ENCODE results near the gene HECW1. TPM values are rescaled to one million over a fixed set of nuclear protein-coding genes. Genes with fewer than 3 reads are reported as not detected.

The HECW1 gene
- total and polyA plus RNA-seq, 2 experiments from 2014 or later = 2.0 to 4.8 TPM

GRCh38 chr7:43362652-43363034, 250.2 kb downstream of the HECW1 start:
- DNase-seq = peak; percentile 34
- H3K9me3 ChIP-seq (ENCODE audit: low read depth) = no peaks in the 10 kb centered on the region
- H3K4me3 ChIP-seq = no peak overlapping the region
- no peaks in the 10 kb centered on the region for H3K4me1 ChIP-seq (ENCODE audit: insufficient read depth)
- H2AFZ ChIP-seq = no peak overlapping the region
- H3K27me3 ChIP-seq (replicated peaks; ENCODE audit: insufficient read depth) = no peaks in the 10 kb centered on the region
- H3K27ac ChIP-seq = no peak overlapping the region
- H3K79me2 ChIP-seq (ENCODE audit: insufficient read depth) = no peaks in the 10 kb centered on the region
- no peaks in the 10 kb centered on the region for H3F3A ChIP-seq (ENCODE audit: insufficient read depth)
- WGBS, 2 experiments (ENCODE audit: low coverage in 1 of 2, low lambda C conversion rate in 2 of 2, missing lambda C conversion rate in 2 of 2) = 49 to 51% methylated on average over 2 of the region's 2 CpGs
- H4K20me1 ChIP-seq (ENCODE audit: insufficient read depth) = no peaks in the 10 kb centered on the region
- H3K36me3 ChIP-seq (ENCODE audit: low read depth) = no peaks in the 10 kb centered on the region
- no peak overlapping the region for H3K4me2 ChIP-seq (ENCODE audit: unreplicated experiment)
- TF ChIP-seq EZH2phosphoT487 (IDR thresholded peaks at IDR 0.05; ENCODE audit: insufficient read depth, low read depth) (no peak), EZH2 (IDR thresholded peaks at IDR 0.05; ENCODE audit: insufficient read depth, poor library complexity, severe bottlenecking) (no peak)
- no peaks in the 10 kb centered on the region for H3K9me2 ChIP-seq (ENCODE audit: insufficient read depth)
- no peak overlapping the region for H3K9ac ChIP-seq
- in situ Hi-C loops (cut with MboI) = no loop called here

GRCh38 chr7:43363035-43363791, 250.8 kb downstream of the HECW1 start:
- DNase-seq = peak; percentile 64
- Histone ChIP-seq H3K36me3 (ENCODE audit: low read depth) (no peaks in the 10 kb centered on the region), H3K4me2 (ENCODE audit: unreplicated experiment) (no peak overlapping the region), H4K20me1 (ENCODE audit: insufficient read depth) (no peaks in the 10 kb centered on the region), H3K9ac (no peak overlapping the region), H3K79me2 (ENCODE audit: insufficient read depth) (no peaks in the 10 kb centered on the region), H3K27ac (no peak overlapping the region), H3K27me3 (replicated peaks; ENCODE audit: insufficient read depth) (no peaks in the 10 kb centered on the region), H3K4me1 (ENCODE audit: insufficient read depth) (no peaks in the 10 kb centered on the region), H3K9me2 (ENCODE audit: insufficient read depth) (no peaks in the 10 kb centered on the region), H3K9me3 (ENCODE audit: low read depth) (no peaks in the 10 kb centered on the region), H2AFZ (no peak overlapping the region), H3F3A (ENCODE audit: insufficient read depth) (no peaks in the 10 kb centered on the region), H3K4me3 (no peak overlapping the region)
- in situ Hi-C loops (cut with MboI) = no loop called here
- 79 to 85% methylated on average over 6 of the region's 6 CpGs for WGBS, 2 experiments (ENCODE audit: low coverage in 1 of 2, low lambda C conversion rate in 2 of 2, missing lambda C conversion rate in 2 of 2)
- TF ChIP-seq EZH2 (IDR thresholded peaks at IDR 0.05; ENCODE audit: insufficient read depth, poor library complexity, severe bottlenecking) (no peak), EZH2phosphoT487 (IDR thresholded peaks at IDR 0.05; ENCODE audit: insufficient read depth, low read depth) (no peak)

- H3K9me2 ChIP-seq (ENCODE audit: insufficient read depth) = no peaks in the 10 kb centered on the region
- no peaks in the 10 kb centered on the region for H3K4me1 ChIP-seq (ENCODE audit: insufficient read depth)
- H3K27me3 ChIP-seq (replicated peaks; ENCODE audit: insufficient read depth) = no peaks in the 10 kb centered on the region
- H3K79me2 ChIP-seq (ENCODE audit: insufficient read depth) = no peaks in the 10 kb centered on the region
- H2AFZ ChIP-seq = no peak overlapping the region
- no peak overlapping the region for H3K4me2 ChIP-seq (ENCODE audit: unreplicated experiment)
- H3K27ac ChIP-seq = no peak overlapping the region
- H3K36me3 ChIP-seq (ENCODE audit: low read depth) = no peaks in the 10 kb centered on the region
- WGBS, 2 experiments (ENCODE audit: low coverage in 1 of 2, low lambda C conversion rate in 2 of 2, missing lambda C conversion rate in 2 of 2) = 94% methylated on average over 7 of the region's 7 CpGs
- TF ChIP-seq EZH2 (IDR thresholded peaks at IDR 0.05; ENCODE audit: insufficient read depth, poor library complexity, severe bottlenecking) (no peak), EZH2phosphoT487 (IDR thresholded peaks at IDR 0.05; ENCODE audit: insufficient read depth, low read depth) (no peak)
- H4K20me1 ChIP-seq (ENCODE audit: insufficient read depth) = no peaks in the 10 kb centered on the region
- H3K4me3 ChIP-seq = no peak overlapping the region
- in situ Hi-C loops (cut with MboI) = no loop called here
- DNase-seq = no peak
- no peak overlapping the region for H3K9ac ChIP-seq
- H3K9me3 ChIP-seq (ENCODE audit: low read depth) = no peaks in the 10 kb centered on the region
- H3F3A ChIP-seq (ENCODE audit: insufficient read depth) = no peaks in the 10 kb centered on the region
Measured at GRCh38 chr7:43364391-43364790, 251.9 kb downstream of the HECW1 start.

- no peaks in the 10 kb centered on the region for H3K27me3 ChIP-seq (replicated peaks; ENCODE audit: insufficient read depth)
- H3K79me2 ChIP-seq (ENCODE audit: insufficient read depth) = no peaks in the 10 kb centered on the region
- H4K20me1 ChIP-seq (ENCODE audit: insufficient read depth) = no peaks in the 10 kb centered on the region
- H3K9me2 ChIP-seq (ENCODE audit: insufficient read depth) = no peaks in the 10 kb centered on the region
- H3K4me3 ChIP-seq = no peak overlapping the region
- 43 to 48% methylated on average over 6 of the region's 6 CpGs for WGBS, 2 experiments (ENCODE audit: low coverage in 1 of 2, low lambda C conversion rate in 2 of 2, missing lambda C conversion rate in 2 of 2)
- no peak overlapping the region for H3K9ac ChIP-seq
- H3K4me2 ChIP-seq (ENCODE audit: unreplicated experiment) = no peak overlapping the region
- in situ Hi-C loops (cut with MboI) = no loop called here
- no peaks in the 10 kb centered on the region for H3K4me1 ChIP-seq (ENCODE audit: insufficient read depth)
- no peaks in the 10 kb centered on the region for H3K9me3 ChIP-seq (ENCODE audit: low read depth)
- no peak overlapping the region for H2AFZ ChIP-seq
- no peaks in the 10 kb centered on the region for H3K36me3 ChIP-seq (ENCODE audit: low read depth)
- DNase-seq = no peak
- TF ChIP-seq EZH2 (IDR thresholded peaks at IDR 0.05; ENCODE audit: insufficient read depth, poor library complexity, severe bottlenecking) (no peak), EZH2phosphoT487 (IDR thresholded peaks at IDR 0.05; ENCODE audit: insufficient read depth, low read depth) (no peak)
- H3F3A ChIP-seq (ENCODE audit: insufficient read depth) = no peaks in the 10 kb centered on the region
- no peak overlapping the region for H3K27ac ChIP-seq
Measured at GRCh38 chr7:43372676-43373355, 260.4 kb downstream of the HECW1 start.
